H1 (cell line): ENCODE results near the gene AGT. TPM values are rescaled to one million over a fixed set of nuclear protein-coding genes. Genes with fewer than 3 reads are reported as not detected.

Experiments
- CTCF ChIA-PET: fragments of 300-600 bp; sonication (Branson Sonifier 250); formaldehyde crosslinking; loops from one replicate; lab custom pipeline; 2021; ENCODE audit not compliant: partially characterized antibody; lab: Charles Lee
- POLR2A ChIA-PET: fragments of 300-600 bp; sonication (Branson Sonifier 250); formaldehyde crosslinking; loops from one replicate; lab custom pipeline; 2021; ENCODE audit warnings: inconsistent platforms; ENCODE audit not compliant: partially characterized antibody; lab: Charles Lee
- DNase-seq, 2 experiments: peaks; one replicate each; pipeline versions ENCODE4 v3.0.0 to v3.0.0-alpha.2; 2010 to 2022; ENCODE audit warnings: low spot score in 2 of 2, low read depth in 1 of 2, mixed read lengths in 1 of 2
- FAIRE-seq: peaks from 2 replicates; lab custom pipeline; 2011; peaks lifted over from hg19 to GRCh38; lab: Jason Lieb, UNC
- H2AFZ ChIP-seq: 2 replicates; pipeline ENCODE4 v1.8.1; 2012; ENCODE audit warnings: low read length, inconsistent platforms
- H2AK5ac ChIP-seq: 2 replicates; pipeline ENCODE4 v1.6.1; 2013; ENCODE audit warnings: low read depth, low read length
- H2BK120ac ChIP-seq: replicated peaks from 2 replicates; pipeline ENCODE3; 2013; ENCODE audit warnings: low read depth, low read length, inconsistent platforms
- H2BK12ac ChIP-seq: 2 replicates; pipeline ENCODE4 v1.6.1; 2013; ENCODE audit warnings: low read depth, low read length
- H2BK15ac ChIP-seq: 2 replicates; pipeline ENCODE4 v1.6.1; 2013; ENCODE audit warnings: low read length
- H2BK20ac ChIP-seq: 2 replicates; pipeline ENCODE4 v1.6.1; 2013; ENCODE audit warnings: low read length
- H2BK5ac ChIP-seq: 2 replicates; pipeline ENCODE4 v1.6.1; 2013; ENCODE audit warnings: low read depth, low read length
- H3K14ac ChIP-seq: 2 replicates; pipeline ENCODE4 v1.6.1; 2013; ENCODE audit warnings: inconsistent platforms; ENCODE audit not compliant: insufficient read length
- H3K18ac ChIP-seq: 2 replicates; pipeline ENCODE4 v1.6.1; 2013; ENCODE audit warnings: low read length; ENCODE audit errors: extremely low read depth
- H3K23ac ChIP-seq: 2 replicates; pipeline ENCODE4 v1.6.1; 2013; ENCODE audit warnings: inconsistent platforms; ENCODE audit not compliant: insufficient read length
- H3K23me2 ChIP-seq: 2 replicates; pipeline ENCODE4 v1.6.1; 2013; ENCODE audit warnings: low read depth, low read length
- H3K27ac ChIP-seq: 2 replicates; pipeline ENCODE4 v1.6.1; 2011; ENCODE audit warnings: low read depth, low read length, inconsistent platforms
- H3K27me3 ChIP-seq, 4 experiments: replicated peaks in 1 of 4; 1 replicate in 1 of 4; 2 replicates in 3 of 4; pipeline versions ENCODE4 v1.6.1 to v1.8.1; 2011 to 2013; ENCODE audit warnings: low read length in 3 of 4, mild to moderate bottlenecking in 3 of 4, inconsistent platforms in 2 of 4, mixed read lengths in 2 of 4, moderate library complexity in 1 of 4; ENCODE audit not compliant: control insufficient read depth in 3 of 4, insufficient read depth in 3 of 4; ENCODE audit errors: extremely low read depth in 1 of 4
- H3K36me3 ChIP-seq, 4 experiments: 2 replicates each; pipeline versions ENCODE4 v1.6.1 to v1.8.1; 2011 to 2013; ENCODE audit warnings: mild to moderate bottlenecking in 4 of 4, low read length in 3 of 4, moderate library complexity in 2 of 4, control low read depth in 1 of 4, inconsistent platforms in 1 of 4; ENCODE audit not compliant: insufficient read depth in 4 of 4, control insufficient read depth in 2 of 4
- H3K4ac ChIP-seq: replicated peaks from 2 replicates; pipeline ENCODE3; 2013; ENCODE audit warnings: low read length, low read depth, mixed read lengths, inconsistent platforms; ENCODE audit not compliant: insufficient read length
- H3K4me1 ChIP-seq, 4 experiments: replicated peaks in 1 of 4; 1 replicate in 1 of 4; 2 replicates in 3 of 4; pipeline versions ENCODE4 v1.6.1 to v1.8.1; 2011 to 2013; ENCODE audit warnings: low read length in 3 of 4, inconsistent platforms in 2 of 4, mixed read lengths in 1 of 4; ENCODE audit not compliant: insufficient read depth in 4 of 4, control insufficient read depth in 3 of 4
- H3K4me2 ChIP-seq, 2 experiments: 2 replicates each; pipeline versions ENCODE4 v1.6.1 to v1.8.1; 2011 to 2013; ENCODE audit warnings: low read depth in 2 of 2, low read length in 2 of 2, control low read depth in 1 of 2, inconsistent platforms in 1 of 2, mild to moderate bottlenecking in 1 of 2; ENCODE audit not compliant: insufficient read depth in 1 of 2
- H3K4me3 ChIP-seq, 4 experiments: fragments of 200-600, 300-600 bp in 1 of 4; sonication (generic), shearing (Covaris generic), sonication (Bioruptor Twin) in 1 of 4; 2 replicates each; pipeline versions ENCODE4 v1.5.1 to v1.8.1; 2011 to 2016; ENCODE audit warnings: low read length in 4 of 4, low read depth in 3 of 4, control low read depth in 2 of 4, inconsistent platforms in 2 of 4, mild to moderate bottlenecking in 2 of 4, mixed read lengths in 1 of 4, moderate library complexity in 1 of 4; ENCODE audit not compliant: insufficient read depth in 2 of 4; ENCODE audit errors: extremely low read depth in 1 of 4
- H3K56ac ChIP-seq: replicated peaks from 2 replicates; pipeline ENCODE3; 2013; ENCODE audit warnings: low read depth, mild to moderate bottlenecking, mixed read lengths, low read length, inconsistent platforms; ENCODE audit not compliant: insufficient read length
- H3K79me1 ChIP-seq: 2 replicates; pipeline ENCODE4 v1.6.1; 2013; ENCODE audit warnings: low read depth, low read length, control low read depth
- H3K79me2 ChIP-seq, 2 experiments: 2 replicates each; pipeline versions ENCODE4 v1.6.1 to v1.8.1; 2012 to 2013; ENCODE audit warnings: low read length in 2 of 2, mild to moderate bottlenecking in 2 of 2, inconsistent platforms in 1 of 2; ENCODE audit not compliant: insufficient read depth in 2 of 2, control insufficient read depth in 1 of 2
- H3K9ac ChIP-seq, 4 experiments: replicated peaks in 1 of 4; 1 replicate in 1 of 4; 2 replicates in 3 of 4; pipeline versions ENCODE4 v1.6.1 to v1.8.1; 2011 to 2013; ENCODE audit warnings: low read depth in 3 of 4, low read length in 3 of 4, control low read depth in 2 of 4, mild to moderate bottlenecking in 2 of 4, moderate library complexity in 2 of 4, inconsistent platforms in 1 of 4; ENCODE audit errors: extremely low read depth in 1 of 4
- H3K9me3 ChIP-seq, 2 experiments: 2 replicates each; pipeline versions ENCODE4 v1.6.1 to v1.8.1; 2012 to 2013; ENCODE audit warnings: mild to moderate bottlenecking in 2 of 2, moderate library complexity in 2 of 2, control low read depth in 1 of 2, inconsistent platforms in 1 of 2, low read depth in 1 of 2, low read length in 1 of 2, mixed read lengths in 1 of 2; ENCODE audit not compliant: insufficient read depth in 2 of 2
- H4K20me1 ChIP-seq, 2 experiments: replicated peaks in 1 of 2; 2 replicates each; pipeline versions ENCODE3 to v1.8.1; 2011 to 2013; ENCODE audit warnings: inconsistent platforms in 2 of 2, low read length in 2 of 2, mild to moderate bottlenecking in 1 of 2; ENCODE audit not compliant: insufficient read depth in 2 of 2, control insufficient read depth in 1 of 2
- H4K5ac ChIP-seq: 2 replicates; pipeline ENCODE4 v1.6.1; 2013; ENCODE audit warnings: low read length, low read depth, mixed read lengths, inconsistent platforms; ENCODE audit not compliant: insufficient read length
- H4K8ac ChIP-seq: 2 replicates; pipeline ENCODE4 v1.8.0; 2013; ENCODE audit warnings: mild to moderate bottlenecking, moderate library complexity, low read length, inconsistent platforms; ENCODE audit not compliant: insufficient read depth; ENCODE audit errors: extremely low read depth
- H4K91ac ChIP-seq: replicated peaks from 2 replicates; pipeline ENCODE3; 2013; ENCODE audit warnings: low read length, mixed read lengths, inconsistent platforms; ENCODE audit not compliant: insufficient read length
- ASH2L ChIP-seq: fragments of 200-600, 300-600 bp; sonication (generic); IDR thresholded peaks from one replicate; pipeline ENCODE4 v1.7.1; 2017; ENCODE audit warnings: low read length
- BCL11A ChIP-seq, 2 experiments: IDR thresholded peaks; one replicate each; pipeline ENCODE4 v1.6.1; 2011; ENCODE audit warnings: low read depth in 2 of 2, low read length in 2 of 2, mild to moderate bottlenecking in 2 of 2
- HDAC6 ChIP-seq: IDR thresholded peaks from one replicate; pipeline ENCODE4 v1.7.1; 2012; ENCODE audit warnings: low read depth, mild to moderate bottlenecking, inconsistent platforms, low read length, moderate library complexity
- JUN ChIP-seq: IDR thresholded peaks from 2 replicates; pipeline ENCODE4 v1.6.1; 2011; ENCODE audit warnings: low read depth, mild to moderate bottlenecking, improper control_type of control experiment, low read length
- KDM5A ChIP-seq: fragments of 200-600 bp; IDR thresholded peaks from 2 replicates; pipeline ENCODE4 v1.7.1; 2012; ENCODE audit warnings: mild to moderate bottlenecking, low read length, inconsistent platforms, mixed read lengths
- RBBP5 ChIP-seq: IDR thresholded peaks from 2 replicates; pipeline ENCODE4 v1.7.1; 2012; ENCODE audit warnings: low read depth, mild to moderate bottlenecking, inconsistent platforms, low read length, moderate library complexity, borderline replicate concordance
- SP2 ChIP-seq: IDR thresholded peaks from 2 replicates; pipeline ENCODE4 v1.6.1; 2012; ENCODE audit warnings: mild to moderate bottlenecking, low read length, inconsistent platforms
- TBP ChIP-seq: IDR thresholded peaks from 2 replicates; pipeline ENCODE4 v1.6.1; 2011; ENCODE audit warnings: low read depth, low read length, improper control_type of control experiment
- WGBS, 2 experiments: shearing (Covaris generic) in 1 of 2; methylation state at CpG; one replicate each; pipeline versions ENCODE4 v1.1.6 to v1.1.7; 2013 to 2015; ENCODE audit warnings: low lambda C conversion rate in 2 of 2, mixed read lengths in 2 of 2, inconsistent platforms in 1 of 2, low coverage in 1 of 2, missing lambda C conversion rate in 1 of 2; ENCODE audit not compliant: insufficient replicate concordance in 2 of 2, insufficient coverage in 1 of 2, insufficient read length in 1 of 2; ENCODE audit errors: extremely low coverage in 1 of 2, missing lambda C conversion rate in 1 of 2; 5-methylcytosine and 5-hydroxymethylcytosine counted together
- polyA plus RNA-seq, 7 experiments: library from polyadenylated mRNA; depleted of rRNA in 3 of 7; stranded (reverse) in 5 of 7; unstranded in 2 of 7; fragments of >200 nt in 5 of 7; fragments of 200-250 nt in 2 of 7; gene quantifications; 1 replicate in 5 of 7; 2 replicates in 1 of 7; 4 replicates in 1 of 7; pipeline versions ENCODE4 v1.2.1 to v1.2.3, GENCODE V29; 2011 to 2013; ENCODE audit warnings: missing spikeins in 2 of 7, mixed read lengths in 2 of 7
- total RNA-seq: library from RNA; stranded (reverse); fragmentation: NEBNext Ultra II Directional; extraction: Animal tissue kit (Norgen Biotek cat#: 25700); gene quantifications from 2 replicates; pipeline ENCODE4 v1.2.1, GENCODE V29; 2021
- TF ChIP-seq, protein P1 (sequence below): IDR thresholded peaks from 2 replicates; pipeline ENCODE4 v1.6.1; 2012; ENCODE audit warnings: low read length, inconsistent platforms

Gene AGT
- total and polyA plus RNA-seq, 2 of the 8 experiments (the other 6 are each of a cell fraction or from before 2014, with no cell fraction given): 0.20 TPM; not detected in 1

DNA sequence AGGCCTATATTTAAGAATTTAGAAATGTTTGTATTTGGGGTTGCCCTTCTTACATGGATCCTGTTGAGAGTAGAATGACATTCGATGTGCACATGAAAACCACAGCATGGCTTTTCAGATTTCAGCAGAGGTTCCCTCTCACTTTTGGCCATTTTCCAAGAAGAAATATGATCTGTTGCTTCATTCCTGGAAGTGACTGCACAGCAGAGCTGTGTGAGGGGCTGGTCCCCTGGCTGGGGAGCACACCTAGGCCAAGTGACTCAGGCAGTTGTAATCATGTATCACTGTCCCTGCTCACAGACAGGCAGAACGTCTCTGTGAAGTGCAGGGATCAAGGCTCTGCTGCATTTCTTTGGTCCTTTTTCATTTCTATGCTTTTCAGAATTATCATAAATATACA is 32.3 kb downstream of the AGT start:
- Histone ChIP-seq H3K4me3 (no peak overlapping the region), H2BK5ac (no peak overlapping the region), H4K5ac (no peak overlapping the region), H3K56ac (no peak overlapping the region), H3K79me1 (no peaks in the 10 kb centered on the region), H3K4me2 (no peak overlapping the region), H2BK120ac (no peak overlapping the region), H2BK15ac (no peak overlapping the region), H3K36me3 (peaks cover 18 to 70% (median 55%) of the 10 kb centered on the region in 4 experiments), H3K79me2 (no peaks in the 10 kb centered on the region), H3K23me2 (no peaks in the 10 kb centered on the region), H4K8ac (no peak overlapping the region), H3K14ac (no peak overlapping the region), H4K91ac (no peak overlapping the region), H3K23ac (no peak overlapping the region), H2BK20ac (no peak overlapping the region), H3K18ac (no peak overlapping the region), H2BK12ac (no peak overlapping the region), H3K9ac (no peak overlapping the region), H2AK5ac (no peak overlapping the region), H2AFZ (no peak overlapping the region), H3K4me1 (no peaks in the 10 kb centered on the region), H3K4ac (no peak overlapping the region), H3K27ac (no peak overlapping the region), H4K20me1 (peaks cover 0 to 3% of the 10 kb centered on the region in 2 experiments), H3K27me3 (no peaks in the 10 kb centered on the region), H3K9me3 (no peaks in the 10 kb centered on the region)
- TF ChIP-seq, protein P1, sequence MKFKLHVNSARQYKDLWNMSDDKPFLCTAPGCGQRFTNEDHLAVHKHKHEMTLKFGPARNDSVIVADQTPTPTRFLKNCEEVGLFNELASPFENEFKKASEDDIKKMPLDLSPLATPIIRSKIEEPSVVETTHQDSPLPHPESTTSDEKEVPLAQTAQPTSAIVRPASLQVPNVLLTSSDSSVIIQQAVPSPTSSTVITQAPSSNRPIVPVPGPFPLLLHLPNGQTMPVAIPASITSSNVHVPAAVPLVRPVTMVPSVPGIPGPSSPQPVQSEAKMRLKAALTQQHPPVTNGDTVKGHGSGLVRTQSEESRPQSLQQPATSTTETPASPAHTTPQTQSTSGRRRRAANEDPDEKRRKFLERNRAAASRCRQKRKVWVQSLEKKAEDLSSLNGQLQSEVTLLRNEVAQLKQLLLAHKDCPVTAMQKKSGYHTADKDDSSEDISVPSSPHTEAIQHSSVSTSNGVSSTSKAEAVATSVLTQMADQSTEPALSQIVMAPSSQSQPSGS: no peak
- TF ChIP-seq JUN (no peak), KDM5A (no peak), SP2 (no peak), BCL11A (IDR thresholded peaks at IDR 0.05; ENCODE audit: low read depth in 2 of 2, low read length in 2 of 2) (no peak), HDAC6 (no peak), TBP (no peak), ASH2L (no peak), RBBP5 (no peak)
- DNase-seq: no peak
- ChIA-PET CTCF (interaction anchor here (1.2 kb wide), 1 partner anchor 40 kb away, joined by 4 read pairs; no protein-coding TSS in a partner anchor), POLR2A (no interaction called here)
- no peak for FAIRE-seq
- 91% methylated on average over 2 of the region's 2 CpGs; no CpG with 5 or more reads in 1 of the 2 experiments for WGBS, 2 experiments
